ENCODE data around the gene C11orf91.

Gene C11orf91

DNA sequence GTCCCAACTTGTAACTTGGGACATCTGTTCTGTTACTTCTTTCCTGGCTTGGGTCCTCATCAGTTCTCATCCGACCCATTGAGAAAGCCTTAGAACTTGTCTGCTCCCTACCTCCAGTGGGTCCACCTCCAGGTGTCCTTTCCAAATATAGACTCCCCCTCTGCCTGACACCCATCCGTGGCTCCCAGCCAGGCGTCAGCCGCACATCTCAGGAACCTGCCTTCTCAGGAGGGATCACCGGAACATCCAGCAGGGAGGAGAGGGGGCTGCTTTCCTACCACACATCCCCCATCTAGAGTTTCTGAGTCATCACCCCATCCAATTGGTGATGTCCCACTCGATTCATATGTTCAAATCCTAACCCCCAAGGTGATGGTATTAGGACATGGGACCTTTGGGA lies 36.5 kb downstream of the C11orf91 start:
- no peak for TF ChIP-seq YY1 (IDR thresholded peaks at IDR 0.05; ENCODE audit: low read depth)
- no peak for TF ChIP-seq CEBPB (IDR thresholded peaks at IDR 0.05)
- no peak for TF ChIP-seq EGR1 (IDR thresholded peaks at IDR 0.05)
- TF ChIP-seq, protein P1, sequence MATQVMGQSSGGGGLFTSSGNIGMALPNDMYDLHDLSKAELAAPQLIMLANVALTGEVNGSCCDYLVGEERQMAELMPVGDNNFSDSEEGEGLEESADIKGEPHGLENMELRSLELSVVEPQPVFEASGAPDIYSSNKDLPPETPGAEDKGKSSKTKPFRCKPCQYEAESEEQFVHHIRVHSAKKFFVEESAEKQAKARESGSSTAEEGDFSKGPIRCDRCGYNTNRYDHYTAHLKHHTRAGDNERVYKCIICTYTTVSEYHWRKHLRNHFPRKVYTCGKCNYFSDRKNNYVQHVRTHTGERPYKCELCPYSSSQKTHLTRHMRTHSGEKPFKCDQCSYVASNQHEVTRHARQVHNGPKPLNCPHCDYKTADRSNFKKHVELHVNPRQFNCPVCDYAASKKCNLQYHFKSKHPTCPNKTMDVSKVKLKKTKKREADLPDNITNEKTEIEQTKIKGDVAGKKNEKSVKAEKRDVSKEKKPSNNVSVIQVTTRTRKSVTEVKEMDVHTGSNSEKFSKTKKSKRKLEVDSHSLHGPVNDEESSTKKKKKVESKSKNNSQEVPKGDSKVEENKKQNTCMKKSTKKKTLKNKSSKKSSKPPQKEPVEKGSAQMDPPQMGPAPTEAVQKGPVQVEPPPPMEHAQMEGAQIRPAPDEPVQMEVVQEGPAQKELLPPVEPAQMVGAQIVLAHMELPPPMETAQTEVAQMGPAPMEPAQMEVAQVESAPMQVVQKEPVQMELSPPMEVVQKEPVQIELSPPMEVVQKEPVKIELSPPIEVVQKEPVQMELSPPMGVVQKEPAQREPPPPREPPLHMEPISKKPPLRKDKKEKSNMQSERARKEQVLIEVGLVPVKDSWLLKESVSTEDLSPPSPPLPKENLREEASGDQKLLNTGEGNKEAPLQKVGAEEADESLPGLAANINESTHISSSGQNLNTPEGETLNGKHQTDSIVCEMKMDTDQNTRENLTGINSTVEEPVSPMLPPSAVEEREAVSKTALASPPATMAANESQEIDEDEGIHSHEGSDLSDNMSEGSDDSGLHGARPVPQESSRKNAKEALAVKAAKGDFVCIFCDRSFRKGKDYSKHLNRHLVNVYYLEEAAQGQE (IDR thresholded peaks at IDR 0.05; ENCODE audit: low read depth) = no peak
- TF ChIP-seq TAF1 (IDR thresholded peaks at IDR 0.05; ENCODE audit: low read depth) = no peak
- TF ChIP-seq, protein P2, sequence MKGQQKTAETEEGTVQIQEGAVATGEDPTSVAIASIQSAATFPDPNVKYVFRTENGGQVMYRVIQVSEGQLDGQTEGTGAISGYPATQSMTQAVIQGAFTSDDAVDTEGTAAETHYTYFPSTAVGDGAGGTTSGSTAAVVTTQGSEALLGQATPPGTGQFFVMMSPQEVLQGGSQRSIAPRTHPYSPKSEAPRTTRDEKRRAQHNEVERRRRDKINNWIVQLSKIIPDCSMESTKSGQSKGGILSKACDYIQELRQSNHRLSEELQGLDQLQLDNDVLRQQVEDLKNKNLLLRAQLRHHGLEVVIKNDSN (IDR thresholded peaks at IDR 0.05) = no peak
- TF ChIP-seq RAD21 (IDR thresholded peaks at IDR 0.05; ENCODE audit: low read depth) = no peak
- no peak for TF ChIP-seq TEAD4 (IDR thresholded peaks at IDR 0.05)
- no peak for TF ChIP-seq NFIC (IDR thresholded peaks at IDR 0.05)
- TF ChIP-seq ZBTB7A (IDR thresholded peaks at IDR 0.05; ENCODE audit: low read depth) = no peak
- no peak for TF ChIP-seq FOXM1 (IDR thresholded peaks at IDR 0.05; ENCODE audit: borderline replicate concordance, low read depth)
- TF ChIP-seq, protein P3, sequence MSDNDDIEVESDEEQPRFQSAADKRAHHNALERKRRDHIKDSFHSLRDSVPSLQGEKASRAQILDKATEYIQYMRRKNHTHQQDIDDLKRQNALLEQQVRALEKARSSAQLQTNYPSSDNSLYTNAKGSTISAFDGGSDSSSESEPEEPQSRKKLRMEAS (IDR thresholded peaks at IDR 0.05) = no peak
- no peak for TF ChIP-seq TCF12 (IDR thresholded peaks at IDR 0.05; ENCODE audit: low read depth)
- no peak for TF ChIP-seq CREB1 (IDR thresholded peaks at IDR 0.05; ENCODE audit: low read depth)
- no peak for TF ChIP-seq EP300 (IDR thresholded peaks at IDR 0.05; ENCODE audit: borderline replicate concordance)

DNA sequence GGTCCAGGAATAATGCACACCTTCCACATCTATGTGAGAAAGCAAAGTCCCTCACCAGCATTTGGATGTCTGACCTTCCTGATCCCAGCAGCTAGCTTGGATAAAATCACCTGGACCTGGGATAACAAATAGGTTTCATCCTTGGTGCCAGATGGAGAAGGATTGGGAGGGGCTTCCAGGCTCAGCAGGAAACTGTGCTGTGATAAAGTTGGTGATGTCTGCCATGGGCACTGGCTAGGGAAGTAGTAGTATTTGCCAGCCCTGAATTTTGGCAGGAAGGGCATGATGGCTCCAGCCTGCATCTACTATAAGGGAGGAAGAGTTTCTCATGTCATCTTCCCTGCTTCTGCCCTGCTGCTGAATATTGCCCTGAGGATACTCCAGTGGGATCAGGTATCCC lies 37.5 kb downstream of the C11orf91 start:
- TF ChIP-seq CEBPB (IDR thresholded peaks at IDR 0.05) (no peak), CREB1 (IDR thresholded peaks at IDR 0.05; ENCODE audit: low read depth) (no peak), RAD21 (IDR thresholded peaks at IDR 0.05; ENCODE audit: low read depth) (no peak)

DNA sequence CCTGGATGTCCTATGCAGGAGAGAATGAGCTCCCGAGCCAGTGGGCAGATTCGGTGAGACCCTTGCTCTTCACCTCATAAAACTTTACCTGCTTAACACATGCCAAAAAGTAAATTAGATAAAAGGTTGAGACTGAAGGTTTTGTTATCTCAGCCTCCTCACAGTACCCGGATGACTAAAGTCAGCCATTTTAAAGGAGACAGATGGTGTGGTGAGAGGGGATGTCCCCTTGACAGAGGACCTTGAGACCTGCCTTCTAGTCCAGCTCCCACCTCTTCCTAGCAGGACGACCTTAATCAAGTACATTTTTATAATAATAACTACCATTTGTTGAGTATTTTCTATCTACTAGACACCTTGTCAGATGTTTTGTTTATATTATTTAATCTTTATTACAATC lies 39.7 kb downstream of the C11orf91 start:
- TF ChIP-seq, protein P2 (IDR thresholded peaks at IDR 0.05) = no peak
- TF ChIP-seq YY1 (IDR thresholded peaks at IDR 0.05; ENCODE audit: low read depth) = no peak
- no peak for TF ChIP-seq FOXM1 (IDR thresholded peaks at IDR 0.05; ENCODE audit: borderline replicate concordance, low read depth)
- TF ChIP-seq RAD21 (IDR thresholded peaks at IDR 0.05; ENCODE audit: low read depth) = no peak
- TF ChIP-seq, protein P1 (IDR thresholded peaks at IDR 0.05; ENCODE audit: low read depth) = no peak

DNA sequence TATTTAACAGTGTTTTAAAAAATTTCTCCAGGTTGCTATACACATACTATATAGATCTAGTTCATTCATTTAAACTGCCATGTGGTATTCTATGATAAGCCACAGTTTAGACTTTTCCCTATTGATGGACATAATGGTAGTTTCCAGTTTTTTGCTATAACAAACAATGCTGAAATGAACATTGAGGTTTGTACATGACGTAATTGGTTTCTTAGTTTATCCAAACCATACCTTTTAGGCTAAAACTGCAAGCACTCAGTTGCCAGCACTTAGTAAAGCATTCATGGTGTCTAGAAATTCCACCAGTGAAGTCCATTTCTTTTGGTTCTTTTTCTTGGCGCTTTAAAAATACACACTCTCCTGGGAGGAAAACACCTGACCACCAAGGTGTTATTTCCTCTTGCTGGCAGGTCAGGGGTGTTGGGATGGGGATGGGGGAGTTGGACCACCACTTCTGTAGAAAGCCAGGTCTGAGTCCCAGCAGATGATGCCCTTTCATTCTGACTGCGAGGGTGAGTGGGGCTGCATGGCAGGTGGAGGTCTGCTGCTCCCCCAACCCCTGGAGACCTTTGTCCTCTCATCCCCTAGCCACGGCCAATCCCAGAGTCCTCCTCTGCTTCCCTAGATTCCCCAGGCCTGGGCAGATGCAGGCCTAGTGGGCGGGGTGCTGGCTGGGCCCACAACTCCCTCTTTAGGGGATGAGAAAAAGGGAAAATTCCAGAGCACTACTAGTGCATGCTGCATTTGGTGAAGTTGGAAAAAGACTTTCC lies 41.1 kb downstream of the C11orf91 start:
- TF ChIP-seq TCF12 (IDR thresholded peaks at IDR 0.05; ENCODE audit: low read depth) = no peak
- TF ChIP-seq, protein P2 (IDR thresholded peaks at IDR 0.05) = no peak
- TF ChIP-seq CEBPB (IDR thresholded peaks at IDR 0.05) = no peak
- TF ChIP-seq EGR1 (IDR thresholded peaks at IDR 0.05) = no peak
- no peak for TF ChIP-seq TEAD4 (IDR thresholded peaks at IDR 0.05)
- TF ChIP-seq CREB1 (IDR thresholded peaks at IDR 0.05; ENCODE audit: low read depth) = no peak
- no peak for TF ChIP-seq YY1 (IDR thresholded peaks at IDR 0.05; ENCODE audit: low read depth)
- TF ChIP-seq NFIC (IDR thresholded peaks at IDR 0.05) = no peak
- TF ChIP-seq, protein P1 (IDR thresholded peaks at IDR 0.05; ENCODE audit: low read depth) = no peak
- TF ChIP-seq ZBTB7A (IDR thresholded peaks at IDR 0.05; ENCODE audit: low read depth) = no peak
- TF ChIP-seq FOXM1 (IDR thresholded peaks at IDR 0.05; ENCODE audit: borderline replicate concordance, low read depth) = no peak

All from Ishikawa (cell line).